SK-N-MC (cell line): Measurements from ENCODE around the gene NR0B2.

Experiments used
- EZH2 ChIP-seq: fragments of 200-600 bp; sonication (generic); IDR thresholded peaks from one replicate; pipeline ENCODE4 v1.6.1; 2017; ENCODE audit warnings: antibody characterized with exemption
- POLR2AphosphoS5 ChIP-seq: IDR thresholded peaks from 2 replicates; pipeline ENCODE4 v1.6.1; 2012; ENCODE audit warnings: mild to moderate bottlenecking, low read depth, low read length, borderline replicate concordance

DNA sequence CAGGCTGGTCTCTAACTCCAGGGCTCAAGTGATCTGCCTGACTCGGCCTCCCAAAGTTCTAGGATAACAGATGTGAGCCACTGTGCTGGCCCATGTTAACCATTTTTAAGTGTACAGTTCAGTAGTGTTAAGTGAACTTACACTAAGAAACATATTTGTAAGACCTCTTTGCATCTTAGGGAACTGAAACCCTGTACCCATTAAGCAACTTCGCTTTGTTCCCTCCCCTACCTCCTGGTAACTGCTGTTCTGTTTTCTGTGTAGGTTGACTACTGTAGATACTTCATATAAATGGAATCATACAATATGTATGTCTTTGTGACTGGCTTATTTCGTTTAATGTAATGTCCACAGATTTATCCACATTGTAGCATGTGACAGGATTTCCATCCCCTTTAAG lies 18.8 kb upstream of the NR0B2 start:
- TF ChIP-seq EZH2 (no peak), POLR2AphosphoS5 (no peak)
